ENCODE data around the gene USP49.
"Not testable (repeated sequence)": the region's sequence is repeated elsewhere in the genome, so short reads cannot be mapped to it uniquely, and the experiment has no call there.

Gene USP49

GRCh38 chr6:41775293-41775882 lies 119.8 kb downstream of the USP49 start:
- Mint-ChIP-seq H3K4me1 (peaks cover 9% of the 10 kb centered on the region), H3K27ac (no peak overlapping the region), H3K9me3 (no peaks in the 10 kb centered on the region), H3K4me3 (no peak overlapping the region), H3K36me3 (peaks cover 30% of the 10 kb centered on the region), H3K27me3 (no peaks in the 10 kb centered on the region)
- ATAC-seq = no peak

GRCh38 chr6:41774841-41775240 lies 120.3 kb downstream of the USP49 start:
- no peak for ATAC-seq
- H3K4me1 Mint-ChIP-seq = peaks cover 9% of the 10 kb centered on the region
- no peaks in the 10 kb centered on the region for H3K27me3 Mint-ChIP-seq
- H3K36me3 Mint-ChIP-seq = peaks cover 33% of the 10 kb centered on the region
- no peak overlapping the region for H3K27ac Mint-ChIP-seq
- H3K9me3 Mint-ChIP-seq = no peaks in the 10 kb centered on the region
- no peak overlapping the region for H3K4me3 Mint-ChIP-seq

GRCh38 chr6:41771058-41771983 lies 123.9 kb downstream of the USP49 start:
- Mint-ChIP-seq H3K4me1 (no peaks in the 10 kb centered on the region), H3K27me3 (no peaks in the 10 kb centered on the region), H3K36me3 (peaks cover 33% of the 10 kb centered on the region), H3K4me3 (no peak overlapping the region), H3K9me3 (no peaks in the 10 kb centered on the region), H3K27ac (no peak overlapping the region)
- no peak for ATAC-seq

- H3K27ac Mint-ChIP-seq = no peak overlapping the region
- no peak for ATAC-seq
- peaks cover 32% of the 10 kb centered on the region for H3K36me3 Mint-ChIP-seq
- no peak overlapping the region for H3K4me3 Mint-ChIP-seq
- H3K4me1 Mint-ChIP-seq = no peaks in the 10 kb centered on the region
- no peaks in the 10 kb centered on the region for H3K9me3 Mint-ChIP-seq
- H3K27me3 Mint-ChIP-seq = no peaks in the 10 kb centered on the region
These were observed 124.7 kb downstream of the USP49 start for GRCh38 chr6:41770381-41771057.

GRCh38 chr6:41769376-41769775 lies 125.8 kb downstream of the USP49 start:
- H3K9me3 Mint-ChIP-seq = no peaks in the 10 kb centered on the region
- no peak overlapping the region for H3K4me3 Mint-ChIP-seq
- H3K36me3 Mint-ChIP-seq = peaks cover 21% of the 10 kb centered on the region
- H3K27me3 Mint-ChIP-seq = no peaks in the 10 kb centered on the region
- no peak for ATAC-seq
- H3K27ac Mint-ChIP-seq = no peak overlapping the region
- H3K4me1 Mint-ChIP-seq = no peaks in the 10 kb centered on the region

GRCh38 chr6:41768545-41769308 lies 126.4 kb downstream of the USP49 start:
- Mint-ChIP-seq H3K4me3 (no peak overlapping the region), H3K4me1 (no peaks in the 10 kb centered on the region), H3K9me3 (no peaks in the 10 kb centered on the region), H3K36me3 (peaks cover 15% of the 10 kb centered on the region), H3K27me3 (no peaks in the 10 kb centered on the region), H3K27ac (no peak overlapping the region)
- ATAC-seq = no peak

GRCh38 chr6:41767112-41767833 lies 127.9 kb downstream of the USP49 start:
- Mint-ChIP-seq H3K27ac (no peak overlapping the region), H3K4me3 (no peak overlapping the region), H3K9me3 (no peaks in the 10 kb centered on the region), H3K4me1 (no peaks in the 10 kb centered on the region), H3K27me3 (no peaks in the 10 kb centered on the region), H3K36me3 (peaks cover 15% of the 10 kb centered on the region)
- no peak for ATAC-seq

GRCh38 chr6:41766043-41766664 lies 129.0 kb downstream of the USP49 start:
- not testable (repeated sequence) for H3K27me3 Mint-ChIP-seq, H3K27ac Mint-ChIP-seq, H3K4me3 Mint-ChIP-seq, ATAC-seq, H3K9me3 Mint-ChIP-seq, H3K4me1 Mint-ChIP-seq
- H3K36me3 Mint-ChIP-seq = peaks cover 11% of the 10 kb centered on the region

- H3K4me1 Mint-ChIP-seq = no peaks in the 10 kb centered on the region
- no peaks in the 10 kb centered on the region for H3K36me3 Mint-ChIP-seq
- ATAC-seq = no peak
- H3K27ac Mint-ChIP-seq = no peak overlapping the region
- H3K4me3 Mint-ChIP-seq = no peak overlapping the region
- H3K27me3 Mint-ChIP-seq = no peaks in the 10 kb centered on the region
- H3K9me3 Mint-ChIP-seq = no peaks in the 10 kb centered on the region
These were observed 131.7 kb downstream of the USP49 start for GRCh38 chr6:41763470-41763869.

- peak; percentile 46 for ATAC-seq
- Mint-ChIP-seq H3K36me3 (no peaks in the 10 kb centered on the region), H3K4me3 (no peak overlapping the region), H3K27ac (no peak overlapping the region), H3K9me3 (no peaks in the 10 kb centered on the region), H3K27me3 (peaks cover 15% of the 10 kb centered on the region), H3K4me1 (no peaks in the 10 kb centered on the region)
These were observed 135.1 kb downstream of the USP49 start for GRCh38 chr6:41759905-41760579.

GRCh38 chr6:41759106-41759904 lies 135.9 kb downstream of the USP49 start:
- Mint-ChIP-seq H3K9me3 (no peaks in the 10 kb centered on the region), H3K27me3 (peaks cover 15% of the 10 kb centered on the region), H3K36me3 (no peaks in the 10 kb centered on the region), H3K27ac (no peak overlapping the region), H3K4me3 (no peak overlapping the region), H3K4me1 (no peaks in the 10 kb centered on the region)
- no peak for ATAC-seq

- ATAC-seq = no peak
- no peak overlapping the region for H3K4me3 Mint-ChIP-seq
- H3K9me3 Mint-ChIP-seq = no peaks in the 10 kb centered on the region
- H3K27ac Mint-ChIP-seq = no peak overlapping the region
- no peaks in the 10 kb centered on the region for H3K36me3 Mint-ChIP-seq
- H3K27me3 Mint-ChIP-seq = peaks cover 15% of the 10 kb centered on the region
- no peaks in the 10 kb centered on the region for H3K4me1 Mint-ChIP-seq
These were observed 136.5 kb downstream of the USP49 start for GRCh38 chr6:41758641-41759035.

GRCh38 chr6:41757931-41758640 lies 137.1 kb downstream of the USP49 start:
- H3K9me3 Mint-ChIP-seq = no peaks in the 10 kb centered on the region
- no peaks in the 10 kb centered on the region for H3K4me1 Mint-ChIP-seq
- no peak overlapping the region for H3K27ac Mint-ChIP-seq

More at GRCh38 chr6:41757931-41758640, 137.1 kb downstream of the USP49 start:
- H3K4me3 Mint-ChIP-seq = no peak overlapping the region
- peaks cover 15% of the 10 kb centered on the region for H3K27me3 Mint-ChIP-seq
- ATAC-seq = no peak
- no peaks in the 10 kb centered on the region for H3K36me3 Mint-ChIP-seq
